ENCODE results near the gene TMEM164. TPM values are rescaled to one million over a fixed set of nuclear protein-coding genes. Genes with fewer than 3 reads are reported as not detected.

The TMEM164 gene
- total and polyA plus RNA-seq, 2 of the 4 experiments (the other 2 are of a cell fraction) = 6.3 to 7.1 TPM

DNA sequence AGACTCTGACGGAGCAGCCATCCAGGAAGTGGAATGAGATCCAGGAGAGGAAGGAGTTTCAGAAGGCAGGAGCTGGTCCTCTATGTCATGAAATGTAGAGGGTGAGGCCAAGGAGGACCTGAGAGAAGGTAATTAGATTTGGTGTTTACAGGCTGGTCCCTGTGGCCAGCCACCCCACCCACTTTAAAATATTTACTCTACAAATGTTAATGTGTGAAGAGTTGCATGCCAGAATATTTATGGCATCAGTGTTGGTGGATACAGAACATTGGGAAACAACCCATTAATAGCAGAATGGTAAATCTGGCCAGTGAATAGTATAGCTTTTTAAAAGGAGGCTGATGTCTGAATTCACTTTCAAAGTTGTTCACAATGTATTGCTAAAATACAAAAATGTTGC, 17.6 kb downstream of the TMEM164 start:
- CTCF ChIA-PET = no interaction called here
- Histone ChIP-seq H2BK15ac (ENCODE audit: low read depth, low read length) (no peak overlapping the region), H3K4me2 (ENCODE audit: low read depth, low read length) (no peak overlapping the region), H4K5ac (ENCODE audit: low read depth, low read length) (no peak overlapping the region), H3K4ac (ENCODE audit: low read depth, low read length) (no peak overlapping the region), H3K27ac (ENCODE audit: insufficient read depth, low read length) (no peak overlapping the region), H3K18ac (ENCODE audit: low read depth, low read length) (no peak overlapping the region), H2AFZ (replicated peaks; ENCODE audit: low read length, poor library complexity) (no peak overlapping the region), H4K8ac (ENCODE audit: low read depth in 2 of 2, low read length in 2 of 2) (no peak overlapping the region), H3K14ac (replicated peaks; ENCODE audit: low read depth, low read length) (no peak overlapping the region), H3K56ac (ENCODE audit: extremely low read depth, insufficient read depth, low read length) (no peak overlapping the region), H4K91ac (ENCODE audit: insufficient read depth, low read depth, low read length) (no peak overlapping the region), H3K9ac (ENCODE audit: low read depth, low read length) (no peak overlapping the region), H3K79me1 (ENCODE audit: low read depth in 1 of 2, low read length in 2 of 2) (no peaks in the 10 kb centered on the region), H3K4me3 (ENCODE audit: insufficient read depth, low read depth, low read length) (no peak overlapping the region), H2AK9ac (replicated peaks; ENCODE audit: low read depth, low read length, poor library complexity) (no peak overlapping the region), H3K4me1 (ENCODE audit: control insufficient read depth, insufficient read depth, low read length) (no peaks in the 10 kb centered on the region; the same call in 1 of the 2 replicates), H3K23ac (ENCODE audit: low read depth, low read length) (no peak overlapping the region), H2BK5ac (ENCODE audit: low read depth, low read length, poor library complexity, severe bottlenecking) (no peak overlapping the region), H2AK5ac (ENCODE audit: low read depth, low read length) (no peak overlapping the region), H3K27me3 (ENCODE audit: control insufficient read depth, insufficient read depth, low read length) (peaks cover 3% of the 10 kb centered on the region), H2BK20ac (ENCODE audit: low read depth, low read length) (no peak overlapping the region), H2BK120ac (ENCODE audit: low read depth, low read length) (no peak overlapping the region), H3K9me1 (ENCODE audit: insufficient read depth, low read length) (peaks cover 4% of the 10 kb centered on the region), H4K20me1 (ENCODE audit: insufficient read depth, low read length) (peaks cover 6% of the 10 kb centered on the region; the same call in 1 of the 2 replicates), H3K9me3 (ENCODE audit: control insufficient read depth, insufficient read depth, low read length) (no peaks in the 10 kb centered on the region), H3K36me3 (ENCODE audit: control insufficient read depth, insufficient read depth, low read length) (no peaks in the 10 kb centered on the region; the same call in 1 of the 2 replicates)
- DNase-seq (no peak), ATAC-seq (ENCODE audit: low read depth) (no peak)
- POLR2A ChIA-PET (ENCODE audit: unreplicated experiment) = no interaction called here
- dilution Hi-C loops (cut with HindIII; ENCODE audit: low sequenced_read_pairs, unreplicated experiment) (no loop called here), intact Hi-C loops (cut with micrococcal nuclease) (no loop called here), in situ Hi-C loops (cut with MboI; ENCODE audit: low sequenced_read_pairs) (no loop called here)
- TF ChIP-seq, protein P1, sequence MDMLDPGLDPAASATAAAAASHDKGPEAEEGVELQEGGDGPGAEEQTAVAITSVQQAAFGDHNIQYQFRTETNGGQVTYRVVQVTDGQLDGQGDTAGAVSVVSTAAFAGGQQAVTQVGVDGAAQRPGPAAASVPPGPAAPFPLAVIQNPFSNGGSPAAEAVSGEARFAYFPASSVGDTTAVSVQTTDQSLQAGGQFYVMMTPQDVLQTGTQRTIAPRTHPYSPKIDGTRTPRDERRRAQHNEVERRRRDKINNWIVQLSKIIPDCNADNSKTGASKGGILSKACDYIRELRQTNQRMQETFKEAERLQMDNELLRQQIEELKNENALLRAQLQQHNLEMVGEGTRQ (IDR thresholded peaks at IDR 0.05; ENCODE audit: low read depth, low read length) = no peak
- TF ChIP-seq RCOR1 (IDR thresholded peaks at IDR 0.05; ENCODE audit: insufficient replicate concordance, low read length) (no peak), CEBPB (IDR thresholded peaks at IDR 0.05; ENCODE audit: low read depth, low read length) (no peak), SMC3 (IDR thresholded peaks at IDR 0.05; ENCODE audit: low read depth, low read length) (no peak), CHD1 (IDR thresholded peaks at IDR 0.05; ENCODE audit: low read depth, low read length) (no peak), NFE2L2 (IDR thresholded peaks at IDR 0.05; ENCODE audit: low read depth, low read length) (no peak), RFX5 (IDR thresholded peaks at IDR 0.05; ENCODE audit: low read depth, low read length) (no peak), RAD21 (IDR thresholded peaks at IDR 0.05; ENCODE audit: low read length) (no peak), POLR2A (IDR thresholded peaks at IDR 0.05; ENCODE audit: low read depth, low read length) (no peak), MAFK (IDR thresholded peaks at IDR 0.05; ENCODE audit: low read depth, low read length) (no peak), FOS (IDR thresholded peaks at IDR 0.05; ENCODE audit: low read depth, low read length) (no peak)
- TF ChIP-seq, protein P2, sequence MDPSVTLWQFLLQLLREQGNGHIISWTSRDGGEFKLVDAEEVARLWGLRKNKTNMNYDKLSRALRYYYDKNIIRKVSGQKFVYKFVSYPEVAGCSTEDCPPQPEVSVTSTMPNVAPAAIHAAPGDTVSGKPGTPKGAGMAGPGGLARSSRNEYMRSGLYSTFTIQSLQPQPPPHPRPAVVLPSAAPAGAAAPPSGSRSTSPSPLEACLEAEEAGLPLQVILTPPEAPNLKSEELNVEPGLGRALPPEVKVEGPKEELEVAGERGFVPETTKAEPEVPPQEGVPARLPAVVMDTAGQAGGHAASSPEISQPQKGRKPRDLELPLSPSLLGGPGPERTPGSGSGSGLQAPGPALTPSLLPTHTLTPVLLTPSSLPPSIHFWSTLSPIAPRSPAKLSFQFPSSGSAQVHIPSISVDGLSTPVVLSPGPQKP (IDR thresholded peaks at IDR 0.05; ENCODE audit: borderline replicate concordance, low read depth, low read length) = no peak
- TF ChIP-seq, protein P3, sequence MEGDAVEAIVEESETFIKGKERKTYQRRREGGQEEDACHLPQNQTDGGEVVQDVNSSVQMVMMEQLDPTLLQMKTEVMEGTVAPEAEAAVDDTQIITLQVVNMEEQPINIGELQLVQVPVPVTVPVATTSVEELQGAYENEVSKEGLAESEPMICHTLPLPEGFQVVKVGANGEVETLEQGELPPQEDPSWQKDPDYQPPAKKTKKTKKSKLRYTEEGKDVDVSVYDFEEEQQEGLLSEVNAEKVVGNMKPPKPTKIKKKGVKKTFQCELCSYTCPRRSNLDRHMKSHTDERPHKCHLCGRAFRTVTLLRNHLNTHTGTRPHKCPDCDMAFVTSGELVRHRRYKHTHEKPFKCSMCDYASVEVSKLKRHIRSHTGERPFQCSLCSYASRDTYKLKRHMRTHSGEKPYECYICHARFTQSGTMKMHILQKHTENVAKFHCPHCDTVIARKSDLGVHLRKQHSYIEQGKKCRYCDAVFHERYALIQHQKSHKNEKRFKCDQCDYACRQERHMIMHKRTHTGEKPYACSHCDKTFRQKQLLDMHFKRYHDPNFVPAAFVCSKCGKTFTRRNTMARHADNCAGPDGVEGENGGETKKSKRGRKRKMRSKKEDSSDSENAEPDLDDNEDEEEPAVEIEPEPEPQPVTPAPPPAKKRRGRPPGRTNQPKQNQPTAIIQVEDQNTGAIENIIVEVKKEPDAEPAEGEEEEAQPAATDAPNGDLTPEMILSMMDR (conservative IDR thresholded peaks at IDR 0.05; ENCODE audit: low read depth, low read length) = no peak
- BruUV-seq (replicated peaks) = no TSS peak
- 83% methylated on average over 1 of the region's 1 CpG; no CpG with 5 or more reads in 1 of the 2 experiments for WGBS, 2 experiments (ENCODE audit: extremely low coverage in 2 of 2, insufficient read length in 1 of 2)

All from IMR-90 (cell line).